GM10266 (cell line): ENCODE results near the gene THAP2.
"Not testable (repeated sequence)": the region's sequence is repeated elsewhere in the genome, so short reads cannot be mapped to it uniquely, and the experiment has no call there.

ENCODE experiments used
- DNase-seq: peaks from one replicate; pipeline ENCODE4 v3.0.0; 2012; ENCODE audit errors: extremely low spot score
- CTCF ChIP-seq: IDR thresholded peaks from 2 replicates; pipeline ENCODE4 v1.5.1; 2012; ENCODE audit warnings: mild to moderate bottlenecking, low read depth; ENCODE audit not compliant: control insufficient read depth, insufficient read depth; ENCODE audit errors: missing control alignments

THAP2 gene

GRCh38 chr12:71688961-71689570, 25.0 kb downstream of the THAP2 start:
- TF ChIP-seq CTCF = no peak

GRCh38 chr12:71691504-71692129, 27.5 kb downstream of the THAP2 start:
- no peak for TF ChIP-seq CTCF

More at GRCh38 chr12:71688961-71689570, 25.0 kb downstream of the THAP2 start:
- no peak for DNase-seq

GRCh38 chr12:71693126-71693525, 29.0 kb downstream of the THAP2 start:
- TF ChIP-seq CTCF = no peak
- DNase-seq = no peak

More at GRCh38 chr12:71691504-71692129, 27.5 kb downstream of the THAP2 start:
- no peak for DNase-seq

GRCh38 chr12:71693651-71694050, 29.6 kb downstream of the THAP2 start:
- DNase-seq = not testable (repeated sequence)

- no peak for TF ChIP-seq CTCF
- DNase-seq = peak; percentile 29
Measured at GRCh38 chr12:71694099-71694820, 30.2 kb downstream of the THAP2 start.

- no peak for TF ChIP-seq CTCF
- DNase-seq = no peak
Measured at GRCh38 chr12:71695782-71696181, 31.7 kb downstream of the THAP2 start.

- DNase-seq = not testable (repeated sequence)
Measured at GRCh38 chr12:71702181-71702580, 38.1 kb downstream of the THAP2 start.

- DNase-seq = no peak
- TF ChIP-seq CTCF = no peak
Measured at GRCh38 chr12:71702590-71702989, 38.5 kb downstream of the THAP2 start.
